Cortex of kidney (tissue), 1 donor: ENCODE results near the gene ADAMTS7.
"Not testable (repeated sequence)": the region's sequence is repeated elsewhere in the genome, so short reads cannot be mapped to it uniquely, and the experiment has no call there.

Source experiments
- DNase-seq: peaks from one replicate; lab custom pipeline; 2025; lab: John Stamatoyannopoulos, UW

The ADAMTS7 gene

DNA sequence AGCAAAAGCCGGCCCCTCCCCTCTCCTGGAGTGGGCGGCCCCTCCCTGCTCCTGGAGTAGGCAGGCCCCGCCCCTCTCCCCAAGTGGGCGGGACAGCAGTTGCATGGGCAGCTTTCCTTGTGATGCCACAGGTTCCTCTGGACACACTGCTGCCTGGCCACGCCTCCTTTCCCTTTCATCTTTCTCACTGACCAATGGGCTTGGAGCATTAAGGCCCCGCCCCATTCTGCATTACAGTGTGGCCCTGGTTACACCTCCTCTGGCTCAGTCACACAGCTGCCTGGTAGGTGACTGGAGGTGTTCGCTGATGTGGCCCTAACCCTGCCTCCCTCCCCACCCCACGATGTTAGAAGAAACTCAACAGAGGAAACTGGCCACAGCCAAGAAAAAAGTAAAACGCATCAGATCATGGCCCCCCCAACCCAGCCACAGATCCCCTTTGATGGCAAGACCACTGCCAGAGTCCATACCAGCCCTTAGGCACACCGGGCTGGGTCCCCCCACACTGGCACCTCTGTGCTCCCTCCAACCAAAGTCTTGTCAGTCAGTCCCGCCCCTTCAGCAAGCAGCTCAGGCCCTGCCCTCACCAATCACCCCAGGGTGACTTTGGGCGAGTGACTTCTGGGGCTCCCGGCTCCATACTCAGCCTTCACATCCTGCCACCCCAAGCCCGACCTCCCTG, 84.3 kb downstream of the ADAMTS7 start:
- DNase-seq: no peak

DNA sequence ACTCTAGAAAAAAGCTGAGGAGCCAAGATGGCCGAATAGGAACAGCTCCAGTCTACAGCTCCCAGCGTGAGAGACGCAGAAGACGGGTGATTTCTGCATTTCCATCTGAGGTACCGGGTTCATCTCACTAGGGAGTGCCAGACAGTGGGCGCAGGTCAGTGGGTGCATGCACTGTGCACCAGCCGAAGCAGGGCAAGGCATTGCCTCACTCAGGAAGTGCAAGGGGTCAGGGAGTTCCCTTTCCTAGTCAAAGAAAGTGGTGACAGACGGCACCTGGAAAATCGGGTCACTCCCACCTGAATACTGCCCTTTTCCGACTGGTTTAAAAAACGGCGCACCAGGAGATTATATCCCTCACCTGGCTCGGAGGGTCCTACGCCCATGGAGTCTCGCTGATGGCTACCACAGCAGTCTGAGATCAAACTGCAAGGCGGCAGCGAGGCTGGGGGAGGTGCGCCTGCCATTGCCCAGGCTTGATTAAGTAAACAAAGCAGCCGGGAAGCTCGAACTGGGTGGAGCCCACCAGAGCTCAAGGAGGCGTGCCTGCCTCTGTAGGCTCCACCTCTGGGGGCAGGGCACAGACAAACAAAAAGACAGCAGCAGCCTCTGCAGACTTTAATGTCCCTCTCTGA, 91.3 kb downstream of the ADAMTS7 start:
- DNase-seq: not testable (repeated sequence)

- no peak for DNase-seq
Measured at GRCh38 chr15:78718837-78719236, 92.4 kb downstream of the ADAMTS7 start.

DNA sequence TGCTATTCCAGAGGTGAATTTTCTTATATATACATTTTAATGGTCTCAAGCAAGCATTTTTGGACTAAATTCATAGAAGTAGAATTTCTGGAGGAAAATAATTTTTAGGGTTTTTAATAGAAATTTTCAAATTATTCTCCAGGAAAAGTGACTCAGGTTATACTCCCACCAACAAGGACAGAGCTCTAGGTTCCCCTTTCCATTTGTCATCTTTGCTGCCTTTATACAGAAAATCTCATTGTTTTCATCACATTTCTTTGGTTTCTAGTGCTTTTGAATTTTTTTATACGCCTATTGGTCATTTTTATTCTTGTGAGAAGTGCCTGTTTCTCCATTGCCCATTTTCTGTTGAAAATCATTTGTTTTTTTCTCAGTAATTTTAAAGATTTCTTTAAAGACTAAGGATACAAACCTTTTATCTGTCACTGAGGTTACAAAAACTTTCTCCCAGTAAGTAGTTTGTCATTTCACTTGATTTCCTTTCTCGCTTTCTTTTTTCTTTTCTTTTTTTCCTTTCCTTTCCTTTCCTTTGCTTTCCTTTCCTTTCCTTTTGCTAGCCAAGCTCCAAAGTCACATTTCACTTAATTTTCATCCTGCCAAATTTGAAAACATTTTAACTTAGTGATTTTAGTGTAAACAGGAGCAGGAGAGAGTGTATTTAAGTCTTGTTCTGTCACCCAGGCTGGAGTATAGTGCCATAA, 93.2 kb downstream of the ADAMTS7 start:
- DNase-seq: no peak

- DNase-seq: no peak
Measured at GRCh38 chr15:78716651-78717050, 94.6 kb downstream of the ADAMTS7 start.

DNA sequence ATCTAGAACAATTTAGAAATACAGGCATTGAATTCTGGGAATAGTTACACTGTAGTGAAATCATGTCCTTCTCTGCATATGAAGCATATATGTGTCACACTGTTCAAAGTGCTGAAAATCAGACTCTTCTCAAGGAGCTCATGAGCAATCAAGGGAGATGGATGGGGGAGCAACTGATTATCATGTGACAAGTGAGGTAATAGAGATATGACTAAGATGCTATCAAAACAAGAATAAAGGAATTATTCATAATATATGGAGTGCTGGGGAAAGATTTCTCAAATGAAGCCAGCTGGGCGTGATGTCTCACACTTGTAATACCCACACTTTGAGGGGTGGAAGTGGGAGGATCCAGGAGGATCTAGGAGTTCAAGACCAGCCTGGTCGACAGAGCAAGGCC, 95.3 kb downstream of the ADAMTS7 start:
- no peak for DNase-seq

DNA sequence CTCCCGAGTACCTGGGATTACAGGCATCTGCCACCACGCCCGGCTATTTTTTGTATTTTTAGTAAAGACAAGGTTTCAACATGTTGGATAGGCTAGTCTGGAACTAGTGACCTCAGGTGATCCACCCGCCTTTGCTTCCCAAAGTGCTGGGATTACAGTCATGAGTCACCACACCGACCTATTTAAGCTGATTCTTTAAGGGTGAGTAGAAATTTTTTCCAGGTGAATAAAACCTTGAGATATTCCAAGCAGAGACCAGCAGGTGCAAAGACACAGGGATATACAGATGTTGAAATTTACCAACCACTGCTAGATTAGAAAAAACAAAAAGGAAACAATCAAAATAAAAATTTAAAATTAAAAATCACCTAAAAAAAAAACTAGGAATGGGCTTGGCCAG, 95.8 kb downstream of the ADAMTS7 start:
- no peak for DNase-seq

DNA sequence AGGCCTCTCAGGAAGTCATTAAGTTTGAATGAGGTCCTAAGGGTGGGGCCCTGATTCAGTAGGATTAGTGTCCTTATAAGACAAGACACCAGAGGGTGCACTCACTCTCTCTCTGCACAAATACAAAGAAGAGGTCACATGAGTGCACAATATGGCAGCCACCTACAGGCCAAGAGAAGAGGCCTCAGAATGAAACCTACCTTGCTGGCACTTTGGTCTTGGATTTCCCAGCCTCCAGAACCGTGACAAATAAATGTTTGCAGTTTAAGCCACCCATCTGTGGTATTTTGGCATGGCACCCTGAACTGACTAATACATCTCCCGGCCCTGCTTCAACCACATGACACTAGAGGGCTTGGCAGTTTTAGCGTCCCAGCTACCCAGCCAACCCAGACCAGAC, 96.4 kb downstream of the ADAMTS7 start:
- no peak for DNase-seq

DNA sequence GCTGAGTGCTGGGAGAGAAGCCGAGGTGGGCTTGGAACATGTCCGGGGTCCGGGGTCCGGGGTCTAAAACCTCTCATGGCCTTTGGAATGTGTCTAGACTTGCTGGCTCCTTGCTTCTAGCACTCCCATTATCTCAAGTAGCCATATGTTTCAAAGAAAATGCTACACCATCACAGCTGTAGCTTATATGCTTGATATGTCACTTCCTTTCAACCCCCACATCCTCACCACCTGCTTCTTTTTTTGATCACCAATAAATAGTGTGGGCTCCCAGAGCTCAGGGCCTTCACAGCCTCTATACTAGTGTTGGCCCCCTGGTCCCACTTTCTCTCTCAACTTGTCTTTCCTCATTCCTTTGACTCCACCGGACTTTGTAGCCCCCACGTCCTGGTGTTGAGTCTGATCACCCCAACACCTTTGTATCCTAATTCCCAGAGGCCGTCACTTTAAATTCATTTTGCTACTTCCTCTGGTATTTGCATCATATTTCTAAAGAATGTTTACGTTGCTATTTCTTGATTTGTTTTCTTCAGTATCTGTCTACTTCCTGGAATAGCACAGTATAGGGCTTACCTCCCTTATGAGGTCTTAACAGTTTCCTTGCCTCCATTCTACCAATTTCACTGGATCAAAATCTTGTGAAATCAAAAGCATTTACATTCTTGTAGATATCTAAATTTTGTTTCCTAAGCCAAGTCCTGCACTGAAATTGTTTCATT, 98.3 kb downstream of the ADAMTS7 start:
- DNase-seq: no peak

DNA sequence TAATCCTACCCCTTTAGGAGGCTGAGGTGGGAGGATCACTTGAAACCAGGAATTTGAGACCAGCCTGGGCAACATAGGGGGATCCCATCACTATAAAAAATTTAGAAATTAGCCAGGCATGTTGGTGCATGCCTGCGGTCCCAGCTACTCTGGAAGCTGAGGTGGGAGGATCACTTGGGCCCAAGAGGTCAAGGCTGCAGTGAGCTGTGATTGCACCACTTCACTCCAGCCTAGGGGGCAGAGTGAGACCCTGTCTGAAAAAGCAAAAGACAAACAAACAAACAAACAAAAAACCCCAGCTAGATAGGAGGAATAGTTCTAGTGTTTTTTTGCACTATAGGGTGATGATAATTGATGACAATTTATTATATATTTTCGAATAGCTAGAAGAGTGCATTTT, 99.6 kb downstream of the ADAMTS7 start:
- no peak for DNase-seq

GRCh38 chr15:78709263-78709882, 101.9 kb downstream of the ADAMTS7 start:
- DNase-seq: peak; percentile 15
